HepG2 (cell line): ENCODE measurements around the gene TPM2. TPM values are rescaled to one million over a fixed set of nuclear protein-coding genes. Genes with fewer than 3 reads are reported as not detected.
A peak's percentile ranks its signal among the peaks of the same experiment; 100 is the strongest.

Experiments used
- IKZF4 ChIP-seq: sonication (generic); formaldehyde crosslinking; IDR thresholded peaks from 2 replicates; pipeline ENCODE4 v1.5.1; 2020; ENCODE audit warnings: borderline replicate concordance, mild to moderate bottlenecking, low read depth, missing genetic modification reagents; ENCODE audit errors: not compliant biosample characterization
- NR2C2 ChIP-seq: sonication (generic); formaldehyde crosslinking; IDR thresholded peaks from 2 replicates; pipeline ENCODE4 v1.4.0; 2020; ENCODE audit warnings: missing genetic modification reagents, mild to moderate bottlenecking, moderate library complexity, borderline replicate concordance
- PHF20 ChIP-seq: sonication (generic); formaldehyde crosslinking; IDR thresholded peaks from 2 replicates; pipeline ENCODE4 v1.5.0; 2020; ENCODE audit warnings: mild to moderate bottlenecking, missing genetic modification reagents
- TEAD2 ChIP-seq: sonication (generic); formaldehyde crosslinking; IDR thresholded peaks from 2 replicates; pipeline ENCODE4 v1.9.0; 2021; ENCODE audit warnings: missing genetic modification reagents
- ZBTB3 ChIP-seq: sonication (generic); formaldehyde crosslinking; IDR thresholded peaks from 2 replicates; pipeline ENCODE4 v1.4.0; 2020; ENCODE audit warnings: low read depth, mild to moderate bottlenecking, moderate library complexity, missing genetic modification reagents, borderline replicate concordance
- ZEB1 ChIP-seq: IDR thresholded peaks from 2 replicates; pipeline ENCODE4 v1.6.1; 2012; ENCODE audit warnings: mild to moderate bottlenecking, low read depth, inconsistent platforms; ENCODE audit not compliant: insufficient replicate concordance
- ZFP36L2 ChIP-seq: sonication (generic); formaldehyde crosslinking; IDR thresholded peaks from 2 replicates; pipeline ENCODE4 v1.4.0; 2020; ENCODE audit warnings: missing genetic modification reagents
- ZNF136 ChIP-seq: sonication (generic); formaldehyde crosslinking; IDR thresholded peaks from 2 replicates; pipeline ENCODE4 v1.8.1; 2022; ENCODE audit warnings: low read depth, mild to moderate bottlenecking, moderate library complexity, missing genetic modification reagents
- ZNF441 ChIP-seq: sonication (generic); formaldehyde crosslinking; IDR thresholded peaks from 2 replicates; pipeline ENCODE4 v1.7.0; 2021; ENCODE audit warnings: missing genetic modification reagents, borderline replicate concordance
- ZNF550 ChIP-seq: sonication (generic); formaldehyde crosslinking; IDR thresholded peaks from 2 replicates; pipeline ENCODE4 v1.4.0; 2020; ENCODE audit warnings: mild to moderate bottlenecking, missing genetic modification reagents, borderline replicate concordance
- ZNF598 ChIP-seq: sonication (generic); formaldehyde crosslinking; IDR thresholded peaks from 2 replicates; pipeline ENCODE4 v1.5.1; 2020; ENCODE audit warnings: mild to moderate bottlenecking, missing genetic modification reagents, borderline replicate concordance
- ZNF674 ChIP-seq: sonication (generic); formaldehyde crosslinking; IDR thresholded peaks from 2 replicates; pipeline ENCODE4 v1.5.0; 2020; ENCODE audit warnings: low read depth, mild to moderate bottlenecking, missing genetic modification reagents
- ZSCAN29 ChIP-seq: sonication (generic); formaldehyde crosslinking; conservative IDR thresholded peaks from 2 replicates; pipeline ENCODE4 v1.4.0; 2020; ENCODE audit warnings: mild to moderate bottlenecking, missing genetic modification reagents
- polyA plus RNA-seq, 8 experiments: library from polyadenylated mRNA; depleted of rRNA in 3 of 8; stranded (reverse) in 7 of 8; unstranded in 1 of 8; fragments of >200 nt; fragmentation: Illumina TruSeq in 4 of 8; extraction: Trizol in 4 of 8; gene quantifications; 2 replicates each; pipeline versions ENCODE4 v1.2.1 to v1.2.3, GENCODE V29; 2011 to 2016; ENCODE audit warnings: low read depth in 4 of 8, missing spikeins in 1 of 8, mixed read lengths in 1 of 8; ENCODE audit not compliant: insufficient read depth in 1 of 8
- total RNA-seq, 5 experiments: library from RNA; depleted of rRNA; stranded (reverse); fragments of >200 nt; fragmentation: Illumina TruSeq; extraction: Trizol; gene quantifications; 2 replicates each; pipeline ENCODE4 v1.2.3, GENCODE V29; 2016; ENCODE audit warnings: low read depth in 1 of 5
- TF ChIP-seq, protein P1 (sequence below): sonication (generic); formaldehyde crosslinking; IDR thresholded peaks from 2 replicates; pipeline ENCODE4 v1.4.0; 2020; ENCODE audit warnings: mild to moderate bottlenecking, missing genetic modification reagents, borderline replicate concordance
- TF ChIP-seq, protein P2 (sequence below): sonication (generic); formaldehyde crosslinking; IDR thresholded peaks from 2 replicates; pipeline ENCODE4 v1.4.0; 2020; ENCODE audit warnings: mild to moderate bottlenecking, low read depth, missing genetic modification reagents
- TF ChIP-seq, protein P3 (sequence below): sonication (generic); formaldehyde crosslinking; IDR thresholded peaks from 2 replicates; pipeline ENCODE4 v1.8.0; 2022; ENCODE audit warnings: mild to moderate bottlenecking, missing genetic modification reagents; ENCODE audit not compliant: insufficient replicate concordance
- TF ChIP-seq, protein P4 (sequence below): sonication (generic); formaldehyde crosslinking; IDR thresholded peaks from 2 replicates; pipeline ENCODE4 v1.5.1; 2020; ENCODE audit warnings: missing genetic modification reagents, mild to moderate bottlenecking, borderline replicate concordance

Gene TPM2
- total and polyA plus RNA-seq, 2 of the 13 experiments (the other 11 are each of a cell fraction or from before 2014, with no cell fraction given), result 3.1 to 10.7 TPM

DNA sequence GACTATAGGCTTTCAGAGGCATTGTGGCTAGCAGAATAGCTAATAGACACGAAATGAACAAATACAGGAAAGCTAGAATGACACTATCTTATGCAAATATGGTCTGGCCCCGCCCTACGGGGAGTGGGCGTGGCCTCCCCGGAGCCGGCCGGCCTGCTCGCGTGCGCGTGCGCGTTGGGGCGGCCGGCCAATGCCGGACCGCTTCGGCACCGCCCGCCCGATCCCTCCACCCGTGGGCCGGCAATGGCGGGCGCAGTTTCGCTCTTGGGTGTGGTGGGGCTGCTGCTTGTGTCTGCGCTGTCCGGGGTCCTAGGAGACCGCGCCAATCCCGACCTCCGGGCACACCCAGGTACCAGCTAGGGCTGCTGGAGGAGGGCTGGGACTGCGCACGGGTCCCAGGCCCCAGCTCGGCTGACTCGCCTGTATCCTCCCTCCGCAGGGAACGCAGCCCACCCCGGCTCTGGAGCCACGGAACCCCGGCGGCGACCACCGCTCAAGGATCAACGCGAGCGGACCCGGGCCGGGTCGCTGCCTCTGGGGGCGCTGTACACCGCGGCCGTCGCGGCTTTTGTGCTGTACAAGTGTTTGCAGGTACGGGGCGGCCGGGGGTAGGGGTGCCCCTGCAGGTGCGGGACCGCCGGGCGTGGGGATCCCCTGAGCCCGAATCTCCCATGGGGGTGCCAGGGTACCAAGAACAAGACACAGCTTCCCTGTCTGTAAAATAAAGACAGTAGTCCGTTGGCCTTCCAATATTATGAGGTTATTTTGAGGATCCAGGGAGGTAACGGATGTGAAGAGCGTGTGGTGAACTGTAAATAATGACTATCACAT, 31.4 kb downstream of the TPM2 start, which contains the start of gene CCDC107 (continued):
- TF ChIP-seq ZNF550 (no peak), ZFP36L2 (CRISPR knock-in tag) (no peak), ZEB1 (no peak), ZNF441 (peak; percentile 76; the same call in 1 of the 2 replicates), ZSCAN29 (no peak), ZNF598 (CRISPR knock-in tag) (no peak), PHF20 (CRISPR knock-in tag) (no peak; the same call in 1 of the 2 replicates), TEAD2 (no peak), IKZF4 (CRISPR knock-in tag) (no peak), ZBTB3 (CRISPR knock-in tag) (no peak; the same call in 1 of the 2 replicates), ZNF136 (no peak), ZNF674 (CRISPR knock-in tag) (no peak; the same call in 1 of the 2 replicates), NR2C2 (CRISPR knock-in tag) (no peak)
- TF ChIP-seq, protein P1, sequence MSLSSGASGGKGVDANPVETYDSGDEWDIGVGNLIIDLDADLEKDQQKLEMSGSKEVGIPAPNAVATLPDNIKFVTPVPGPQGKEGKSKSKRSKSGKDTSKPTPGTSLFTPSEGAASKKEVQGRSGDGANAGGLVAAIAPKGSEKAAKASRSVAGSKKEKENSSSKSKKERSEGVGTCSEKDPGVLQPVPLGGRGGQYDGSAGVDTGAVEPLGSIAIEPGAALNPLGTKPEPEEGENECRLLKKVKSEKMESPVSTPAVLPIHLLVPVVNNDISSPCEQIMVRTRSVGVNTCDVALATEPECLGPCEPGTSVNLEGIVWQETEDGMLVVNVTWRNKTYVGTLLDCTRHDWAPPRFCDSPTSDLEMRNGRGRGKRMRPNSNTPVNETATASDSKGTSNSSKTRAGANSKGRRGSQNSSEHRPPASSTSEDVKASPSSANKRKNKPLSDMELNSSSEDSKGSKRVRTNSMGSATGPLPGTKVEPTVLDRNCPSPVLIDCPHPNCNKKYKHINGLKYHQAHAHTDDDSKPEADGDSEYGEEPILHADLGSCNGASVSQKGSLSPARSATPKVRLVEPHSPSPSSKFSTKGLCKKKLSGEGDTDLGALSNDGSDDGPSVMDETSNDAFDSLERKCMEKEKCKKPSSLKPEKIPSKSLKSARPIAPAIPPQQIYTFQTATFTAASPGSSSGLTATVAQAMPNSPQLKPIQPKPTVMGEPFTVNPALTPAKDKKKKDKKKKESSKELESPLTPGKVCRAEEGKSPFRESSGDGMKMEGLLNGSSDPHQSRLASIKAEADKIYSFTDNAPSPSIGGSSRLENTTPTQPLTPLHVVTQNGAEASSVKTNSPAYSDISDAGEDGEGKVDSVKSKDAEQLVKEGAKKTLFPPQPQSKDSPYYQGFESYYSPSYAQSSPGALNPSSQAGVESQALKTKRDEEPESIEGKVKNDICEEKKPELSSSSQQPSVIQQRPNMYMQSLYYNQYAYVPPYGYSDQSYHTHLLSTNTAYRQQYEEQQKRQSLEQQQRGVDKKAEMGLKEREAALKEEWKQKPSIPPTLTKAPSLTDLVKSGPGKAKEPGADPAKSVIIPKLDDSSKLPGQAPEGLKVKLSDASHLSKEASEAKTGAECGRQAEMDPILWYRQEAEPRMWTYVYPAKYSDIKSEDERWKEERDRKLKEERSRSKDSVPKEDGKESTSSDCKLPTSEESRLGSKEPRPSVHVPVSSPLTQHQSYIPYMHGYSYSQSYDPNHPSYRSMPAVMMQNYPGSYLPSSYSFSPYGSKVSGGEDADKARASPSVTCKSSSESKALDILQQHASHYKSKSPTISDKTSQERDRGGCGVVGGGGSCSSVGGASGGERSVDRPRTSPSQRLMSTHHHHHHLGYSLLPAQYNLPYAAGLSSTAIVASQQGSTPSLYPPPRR (CRISPR knock-in tag), result peak; percentile 31; the same call in 1 of the 2 replicates
- TF ChIP-seq, protein P2, sequence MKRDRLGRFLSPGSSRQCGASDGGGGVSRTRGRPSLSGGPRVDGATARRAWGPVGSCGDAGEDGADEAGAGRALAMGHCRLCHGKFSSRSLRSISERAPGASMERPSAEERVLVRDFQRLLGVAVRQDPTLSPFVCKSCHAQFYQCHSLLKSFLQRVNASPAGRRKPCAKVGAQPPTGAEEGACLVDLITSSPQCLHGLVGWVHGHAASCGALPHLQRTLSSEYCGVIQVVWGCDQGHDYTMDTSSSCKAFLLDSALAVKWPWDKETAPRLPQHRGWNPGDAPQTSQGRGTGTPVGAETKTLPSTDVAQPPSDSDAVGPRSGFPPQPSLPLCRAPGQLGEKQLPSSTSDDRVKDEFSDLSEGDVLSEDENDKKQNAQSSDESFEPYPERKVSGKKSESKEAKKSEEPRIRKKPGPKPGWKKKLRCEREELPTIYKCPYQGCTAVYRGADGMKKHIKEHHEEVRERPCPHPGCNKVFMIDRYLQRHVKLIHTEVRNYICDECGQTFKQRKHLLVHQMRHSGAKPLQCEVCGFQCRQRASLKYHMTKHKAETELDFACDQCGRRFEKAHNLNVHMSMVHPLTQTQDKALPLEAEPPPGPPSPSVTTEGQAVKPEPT (CRISPR knock-in tag), result no peak; the same call in none of the 2 replicates
- TF ChIP-seq, protein P3, sequence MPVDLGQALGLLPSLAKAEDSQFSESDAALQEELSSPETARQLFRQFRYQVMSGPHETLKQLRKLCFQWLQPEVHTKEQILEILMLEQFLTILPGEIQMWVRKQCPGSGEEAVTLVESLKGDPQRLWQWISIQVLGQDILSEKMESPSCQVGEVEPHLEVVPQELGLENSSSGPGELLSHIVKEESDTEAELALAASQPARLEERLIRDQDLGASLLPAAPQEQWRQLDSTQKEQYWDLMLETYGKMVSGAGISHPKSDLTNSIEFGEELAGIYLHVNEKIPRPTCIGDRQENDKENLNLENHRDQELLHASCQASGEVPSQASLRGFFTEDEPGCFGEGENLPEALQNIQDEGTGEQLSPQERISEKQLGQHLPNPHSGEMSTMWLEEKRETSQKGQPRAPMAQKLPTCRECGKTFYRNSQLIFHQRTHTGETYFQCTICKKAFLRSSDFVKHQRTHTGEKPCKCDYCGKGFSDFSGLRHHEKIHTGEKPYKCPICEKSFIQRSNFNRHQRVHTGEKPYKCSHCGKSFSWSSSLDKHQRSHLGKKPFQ (CRISPR knock-in tag), result no peak
- TF ChIP-seq, protein P4, sequence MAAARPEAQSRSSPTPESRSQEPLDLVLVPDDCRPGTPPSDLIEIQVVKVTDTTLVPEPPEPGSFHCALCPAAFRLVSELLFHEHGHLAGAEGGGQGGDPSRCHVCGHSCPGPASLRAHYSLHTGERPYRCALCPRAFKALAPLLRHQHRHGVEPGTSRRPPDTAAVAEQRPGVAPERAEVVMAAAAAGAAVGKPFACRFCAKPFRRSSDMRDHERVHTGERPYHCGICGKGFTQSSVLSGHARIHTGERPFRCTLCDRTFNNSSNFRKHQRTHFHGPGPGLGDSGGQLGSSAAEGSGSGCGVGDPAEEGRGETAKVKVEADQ, result no peak
